ENCODE data around the gene RFX3.

Gene RFX3

DNA sequence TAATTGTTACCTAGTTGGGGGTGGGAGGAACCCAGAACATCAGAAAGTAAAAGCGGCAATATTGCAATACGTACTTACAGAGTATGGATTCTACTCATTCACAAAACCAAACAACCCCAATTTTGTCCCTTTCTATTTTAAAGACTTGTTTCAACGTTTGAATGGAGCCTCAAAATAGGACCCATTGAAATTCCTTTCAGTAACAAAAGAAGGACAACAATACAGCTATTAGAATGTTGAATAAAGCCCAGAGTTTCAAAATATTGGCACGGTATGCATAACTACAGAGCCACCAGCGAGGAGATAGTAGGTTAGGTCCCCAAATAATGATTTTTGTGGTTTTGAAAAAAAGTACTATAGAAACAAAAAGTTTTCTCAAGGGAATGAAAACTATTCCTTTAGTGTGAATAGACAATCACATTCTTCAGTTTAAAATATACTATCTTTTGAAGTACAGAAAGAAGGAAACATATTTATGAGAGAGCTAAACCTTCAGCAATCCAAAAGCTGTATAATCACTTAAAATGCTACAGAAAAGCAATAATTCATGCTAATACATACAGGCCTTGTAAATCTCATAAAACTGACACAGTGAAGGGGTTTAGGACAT lies 235.5 kb downstream of the RFX3 start:
- no peak for TF ChIP-seq GATA2 (IDR thresholded peaks at IDR 0.05; ENCODE audit: low read depth, low read length)
- TF ChIP-seq GATA3 (IDR thresholded peaks at IDR 0.05; ENCODE audit: low read depth, low read length), result no peak

DNA sequence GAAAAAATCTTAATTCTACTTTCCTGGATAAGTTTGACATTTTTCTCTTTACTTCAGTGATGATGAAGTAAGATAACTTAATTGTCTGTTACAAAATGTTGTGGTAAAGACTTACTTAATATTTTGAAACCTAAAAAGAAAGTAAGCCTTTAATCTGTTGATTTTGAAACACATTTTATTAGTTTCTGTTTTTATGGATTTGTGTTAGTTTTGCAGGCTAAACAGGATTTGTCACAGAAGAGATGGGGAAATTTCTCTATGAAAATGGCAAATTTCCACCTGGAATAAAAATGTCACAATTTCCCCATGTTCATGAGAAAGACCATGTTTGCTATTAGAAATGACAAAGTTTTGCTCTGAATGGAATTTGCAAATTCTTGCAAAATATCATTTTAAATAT lies 237.1 kb downstream of the RFX3 start:
- no peak for TF ChIP-seq GATA2 (IDR thresholded peaks at IDR 0.05; ENCODE audit: low read depth, low read length)
- no peak for TF ChIP-seq GATA3 (IDR thresholded peaks at IDR 0.05; ENCODE audit: low read depth, low read length)

DNA sequence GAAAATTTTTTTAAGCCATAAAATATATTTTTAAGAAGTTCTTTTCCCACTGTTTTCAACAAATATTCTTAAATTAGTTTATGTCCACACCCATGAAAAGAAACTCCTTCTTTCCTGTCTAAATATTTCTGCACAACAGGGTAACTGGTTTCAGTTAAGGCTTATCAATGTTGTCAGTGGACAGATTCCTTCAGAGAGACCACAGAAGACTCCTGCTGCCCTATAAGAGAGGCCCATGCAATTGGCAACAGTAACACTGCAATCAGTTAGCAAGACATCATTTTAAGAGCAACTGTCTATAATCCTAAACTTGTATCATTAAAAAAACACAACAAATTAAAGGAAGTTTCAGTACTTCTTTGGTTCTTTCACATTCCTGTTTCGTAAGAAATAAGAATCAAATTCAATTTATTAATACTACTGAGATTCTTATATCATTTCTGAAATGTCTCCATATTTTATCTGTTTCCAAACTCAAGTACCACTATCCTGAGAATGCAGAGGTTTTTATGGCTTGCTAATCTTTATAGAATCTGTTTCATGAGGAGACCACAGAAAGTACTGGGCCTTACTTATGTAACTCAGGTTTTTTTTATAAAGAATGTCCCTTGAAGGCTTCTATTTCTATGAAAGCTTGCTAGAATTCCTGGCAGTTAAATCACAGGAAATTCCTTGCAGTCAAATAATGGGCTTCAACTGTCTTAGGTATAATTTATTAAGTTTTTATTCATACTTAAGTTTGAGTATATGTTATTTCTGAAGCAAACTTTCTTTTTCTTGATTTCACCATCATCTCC lies 240.2 kb downstream of the RFX3 start:
- TF ChIP-seq GATA2 (IDR thresholded peaks at IDR 0.05; ENCODE audit: low read depth, low read length) (no peak), GATA3 (IDR thresholded peaks at IDR 0.05; ENCODE audit: low read depth, low read length) (no peak)

DNA sequence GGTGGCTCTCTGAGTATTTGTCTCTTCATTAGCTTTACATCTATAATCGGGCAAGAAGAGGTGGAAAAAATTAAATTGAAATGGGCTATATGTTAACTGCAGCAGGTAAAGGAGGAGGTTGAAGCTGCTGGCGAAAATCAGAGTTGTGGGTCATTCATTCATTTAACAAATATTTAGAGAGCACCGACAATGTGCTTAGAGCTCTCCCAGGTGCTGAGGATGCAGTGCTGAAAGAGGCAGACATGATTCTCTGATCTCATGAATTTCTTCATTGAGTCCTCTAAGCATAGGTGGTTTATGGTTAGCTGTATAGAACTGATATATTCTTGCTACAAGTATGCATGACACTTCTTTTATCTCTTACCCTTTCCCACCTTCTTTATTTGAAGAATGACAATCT lies 243.4 kb downstream of the RFX3 start:
- TF ChIP-seq GATA3 (IDR thresholded peaks at IDR 0.05; ENCODE audit: low read depth, low read length) (no peak), GATA2 (IDR thresholded peaks at IDR 0.05; ENCODE audit: low read depth, low read length) (no peak)

DNA sequence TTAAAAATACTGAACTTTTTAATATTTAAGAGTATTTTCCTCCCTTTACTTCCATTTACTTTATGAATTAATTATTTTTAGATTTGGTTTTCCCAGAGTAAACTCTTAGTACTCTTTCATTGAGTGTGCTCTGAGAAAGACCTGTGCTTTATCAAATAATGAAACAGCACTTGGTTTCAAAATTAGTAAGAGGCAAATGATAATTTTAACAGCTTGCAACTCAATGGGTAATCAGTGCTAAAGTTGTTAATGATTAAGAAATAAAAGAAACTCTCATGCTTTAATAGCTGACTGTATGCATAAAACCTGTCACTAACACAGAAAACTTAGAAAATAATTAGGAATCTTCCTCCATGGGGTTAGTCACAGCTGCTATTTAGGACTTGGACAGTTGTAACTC lies 244.4 kb downstream of the RFX3 start:
- TF ChIP-seq GATA3 (IDR thresholded peaks at IDR 0.05; ENCODE audit: low read depth, low read length), result no peak
- no peak for TF ChIP-seq GATA2 (IDR thresholded peaks at IDR 0.05; ENCODE audit: low read depth, low read length)

DNA sequence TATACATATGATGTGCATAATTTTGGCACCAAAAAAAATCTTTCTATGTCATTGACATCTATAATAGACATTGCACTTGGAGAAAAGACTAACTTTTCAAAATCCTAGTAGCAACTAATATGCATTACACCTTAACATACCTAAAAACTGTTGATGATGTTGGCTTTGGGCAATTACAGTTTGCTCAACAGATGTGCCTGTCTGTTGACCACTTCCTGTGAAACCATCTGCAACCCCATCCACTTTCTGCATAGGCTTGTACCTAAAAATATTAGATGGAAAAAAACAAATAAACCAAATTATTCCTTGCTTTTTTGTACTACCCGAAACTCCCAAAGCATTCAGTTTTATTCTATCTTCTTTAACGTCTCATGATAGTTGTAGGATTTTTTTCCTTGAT lies 248.6 kb downstream of the RFX3 start:
- TF ChIP-seq GATA3 (IDR thresholded peaks at IDR 0.05; ENCODE audit: low read depth, low read length) (no peak), GATA2 (IDR thresholded peaks at IDR 0.05; ENCODE audit: low read depth, low read length) (no peak)

DNA sequence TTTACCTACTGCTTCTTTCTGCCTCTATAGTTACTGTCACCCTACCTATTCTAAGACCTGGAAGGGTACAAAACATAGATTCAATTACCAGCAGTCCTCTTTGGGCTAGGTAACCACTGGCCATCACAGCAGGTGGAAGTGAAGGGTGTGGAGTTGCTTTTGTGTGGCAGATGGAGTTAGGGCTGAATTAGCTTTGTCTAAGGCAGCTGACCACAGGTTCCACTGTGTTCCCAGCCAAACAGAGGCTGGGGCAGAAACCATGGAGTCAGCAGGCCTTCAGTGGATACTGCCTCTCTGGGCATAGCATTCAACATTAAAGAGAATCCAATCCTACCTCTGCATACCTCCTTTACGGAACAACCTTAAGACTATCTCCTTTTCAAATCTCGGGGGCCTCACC lies 254.2 kb downstream of the RFX3 start:
- TF ChIP-seq GATA3 (IDR thresholded peaks at IDR 0.05; ENCODE audit: low read depth, low read length), result no peak
- TF ChIP-seq GATA2 (IDR thresholded peaks at IDR 0.05; ENCODE audit: low read depth, low read length), result no peak

DNA sequence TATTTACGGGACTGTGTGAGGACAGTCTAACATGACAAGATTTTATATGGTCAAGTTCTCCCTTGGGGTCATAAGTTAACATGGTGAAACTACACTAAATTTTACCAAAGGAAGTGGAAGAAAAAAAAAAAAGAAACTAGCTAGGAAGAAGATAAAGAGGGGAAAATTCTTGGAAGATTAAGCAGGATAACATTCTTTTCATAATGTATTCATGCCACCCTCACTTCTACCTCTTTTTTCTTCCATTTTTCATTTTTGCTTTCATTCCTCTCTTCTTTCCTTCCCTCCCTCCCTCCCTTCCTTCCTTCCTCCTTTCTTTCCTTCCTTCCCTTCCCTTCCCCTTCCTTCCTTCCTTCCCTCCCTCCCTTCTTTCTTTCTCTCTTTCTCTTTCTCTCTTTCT lies 254.6 kb downstream of the RFX3 start:
- TF ChIP-seq GATA3 (IDR thresholded peaks at IDR 0.05; ENCODE audit: low read depth, low read length) (no peak), GATA2 (IDR thresholded peaks at IDR 0.05; ENCODE audit: low read depth, low read length) (no peak)

DNA sequence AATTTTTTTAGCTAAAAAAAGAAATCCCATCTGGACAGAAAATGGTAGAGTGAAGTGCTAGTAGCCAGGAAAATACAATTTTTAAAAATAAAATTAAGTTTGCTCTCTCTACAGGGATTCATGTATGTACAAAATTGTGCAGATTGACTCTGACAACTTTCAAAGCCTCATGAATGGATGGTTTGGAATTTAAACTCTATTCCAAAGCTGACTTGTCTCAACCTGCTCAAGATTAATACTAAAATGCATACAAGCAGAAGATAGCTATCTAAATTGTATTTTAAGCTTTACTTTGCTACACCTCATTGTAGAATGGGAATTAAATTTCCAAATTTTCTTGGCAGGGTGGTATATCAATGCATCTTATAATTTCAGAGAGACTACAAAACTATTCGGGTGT lies 257.6 kb downstream of the RFX3 start:
- TF ChIP-seq GATA2 (IDR thresholded peaks at IDR 0.05; ENCODE audit: low read depth, low read length) (no peak), GATA3 (IDR thresholded peaks at IDR 0.05; ENCODE audit: low read depth, low read length) (peak; percentile 42; the same call in 1 of the 2 replicates)

DNA sequence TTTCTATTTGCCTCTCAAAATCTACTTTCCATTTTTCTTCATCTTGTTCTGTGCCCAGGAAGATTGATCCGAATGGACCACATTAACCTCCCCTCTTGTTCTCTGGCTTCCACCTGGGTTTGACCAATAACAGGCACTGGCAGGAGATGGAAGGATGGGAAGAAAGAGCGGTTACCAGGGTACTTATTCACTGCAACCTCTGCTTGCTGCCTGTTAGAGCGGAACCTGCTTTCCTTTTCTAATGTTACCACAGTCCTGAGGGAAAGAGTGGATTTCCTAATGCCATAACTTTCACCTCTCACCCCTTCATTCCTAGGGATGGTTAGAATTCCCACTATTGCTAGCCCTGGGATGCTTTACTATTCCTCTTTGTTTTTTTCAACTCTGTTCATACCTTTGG lies 262.1 kb downstream of the RFX3 start:
- TF ChIP-seq GATA3 (IDR thresholded peaks at IDR 0.05; ENCODE audit: low read depth, low read length) (no peak), GATA2 (IDR thresholded peaks at IDR 0.05; ENCODE audit: low read depth, low read length) (no peak)

DNA sequence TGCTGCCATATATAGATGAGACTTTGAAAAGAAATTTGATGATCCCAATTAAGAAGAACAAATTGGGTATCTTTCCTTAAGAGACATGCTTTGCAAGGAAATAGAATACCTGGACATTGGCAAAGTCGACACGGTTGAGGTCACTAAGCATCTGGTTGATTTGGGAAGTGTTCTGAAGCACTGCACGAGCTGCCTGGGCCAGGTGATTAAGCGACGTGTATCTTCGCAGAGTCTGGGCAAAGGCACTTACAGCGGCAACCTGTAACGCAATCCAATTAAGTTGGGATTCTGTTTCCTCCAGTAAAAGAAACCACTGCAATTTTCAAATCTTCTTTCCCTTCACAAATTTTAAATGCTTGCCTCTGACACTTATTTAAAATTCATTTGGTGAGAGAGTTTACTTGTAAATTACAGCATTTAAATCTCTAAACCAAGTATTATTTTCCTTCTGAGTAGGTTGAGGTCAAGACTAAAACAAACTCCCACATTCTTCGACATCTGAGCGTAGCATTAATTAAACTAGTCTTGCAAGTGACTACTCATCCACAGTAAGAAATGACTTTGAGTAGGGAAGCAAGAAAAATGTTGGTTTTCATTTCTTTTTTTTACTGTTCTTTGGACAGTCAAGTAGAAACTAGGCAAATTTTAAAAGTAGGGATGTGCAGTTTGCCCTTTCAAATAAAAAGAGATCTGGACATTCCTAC lies 262.8 kb downstream of the RFX3 start:
- no peak for TF ChIP-seq GATA2 (IDR thresholded peaks at IDR 0.05; ENCODE audit: low read depth, low read length)
- no peak for TF ChIP-seq GATA3 (IDR thresholded peaks at IDR 0.05; ENCODE audit: low read depth, low read length)

DNA sequence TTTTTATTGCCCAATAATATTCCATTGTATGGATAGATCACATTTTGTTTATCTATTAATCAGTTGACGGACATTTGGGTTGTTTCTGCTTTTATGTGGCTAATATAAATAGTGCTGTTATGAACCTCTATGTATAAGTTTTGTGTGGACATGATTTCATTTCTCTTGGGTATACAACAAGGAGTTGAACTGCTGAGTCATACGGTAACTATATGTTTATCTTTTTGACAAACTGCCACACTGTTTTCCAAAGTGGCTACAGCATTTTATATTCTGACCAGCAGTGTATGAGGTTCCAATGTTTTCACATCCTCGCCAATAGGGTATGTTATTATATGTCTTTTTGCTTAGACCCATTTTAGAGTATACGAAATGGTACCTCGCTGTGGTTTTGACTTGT lies 264.3 kb downstream of the RFX3 start:
- TF ChIP-seq GATA3 (IDR thresholded peaks at IDR 0.05; ENCODE audit: low read depth, low read length), result no peak
- TF ChIP-seq GATA2 (IDR thresholded peaks at IDR 0.05; ENCODE audit: low read depth, low read length), result no peak

DNA sequence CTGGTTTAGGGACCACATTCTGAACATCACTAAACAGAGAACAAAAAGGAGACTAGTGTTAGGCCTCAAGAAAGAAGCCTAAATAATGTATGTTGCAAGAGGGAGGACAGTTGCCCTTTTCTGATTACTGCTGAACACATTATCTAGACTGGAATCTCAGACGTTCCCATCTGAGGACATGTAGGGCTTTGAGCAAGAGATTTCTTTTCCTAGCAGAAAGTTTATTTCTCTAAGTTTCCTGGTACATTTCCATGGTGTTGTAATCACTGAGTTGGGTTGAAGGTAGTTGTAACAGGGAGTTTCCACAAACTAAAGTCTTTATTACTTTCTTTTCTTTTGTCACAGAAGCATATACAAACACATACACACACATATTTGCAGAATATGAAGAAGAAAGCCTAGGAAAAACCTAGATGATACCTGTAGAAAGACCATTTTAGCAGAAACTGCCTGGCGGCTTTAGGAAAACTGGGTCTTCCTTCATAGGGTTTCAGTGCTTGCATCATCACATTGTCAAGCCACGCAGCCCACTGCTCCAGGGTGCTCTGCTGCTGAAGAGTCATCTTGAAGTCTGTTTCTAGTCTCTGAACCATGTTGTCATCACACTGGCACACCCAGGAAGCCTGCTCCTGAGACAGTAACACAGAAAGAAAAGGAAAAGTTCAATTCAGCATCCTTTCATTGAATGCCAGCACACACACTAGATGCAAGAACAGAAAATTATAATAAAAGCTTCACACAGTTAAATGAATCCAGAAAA lies 269.1 kb downstream of the RFX3 start:
- no peak for TF ChIP-seq GATA3 (IDR thresholded peaks at IDR 0.05; ENCODE audit: low read depth, low read length)
- TF ChIP-seq GATA2 (IDR thresholded peaks at IDR 0.05; ENCODE audit: low read depth, low read length), result no peak

DNA sequence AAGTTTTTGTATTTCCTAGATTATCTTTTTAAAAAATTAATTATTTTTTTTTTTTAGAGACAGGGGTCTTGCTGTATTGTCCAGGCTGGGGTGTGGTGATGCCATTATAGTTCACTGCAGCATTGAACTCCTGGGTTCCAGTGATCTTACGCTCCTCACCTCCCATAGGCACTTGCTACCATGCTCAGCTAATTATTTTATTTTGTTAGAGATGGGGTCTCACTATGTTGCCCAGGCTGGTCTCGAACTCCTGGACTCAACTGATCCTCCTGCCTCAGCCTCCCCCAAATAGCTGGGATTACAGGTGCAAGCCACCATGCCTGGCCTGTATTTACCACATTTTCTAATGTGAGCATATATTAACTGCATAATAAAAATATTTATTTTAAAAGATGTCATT lies 274.5 kb downstream of the RFX3 start:
- TF ChIP-seq GATA2 (IDR thresholded peaks at IDR 0.05; ENCODE audit: low read depth, low read length) (no peak), GATA3 (IDR thresholded peaks at IDR 0.05; ENCODE audit: low read depth, low read length) (no peak)
